Occipital lobe (tissue), 2 donors: ENCODE data around the gene RUNX2. TPM values are rescaled to one million over a fixed set of nuclear protein-coding genes. Genes with fewer than 3 reads are reported as not detected.

Source experiments
- DNase-seq: peaks from one replicate; lab custom pipeline; 2025; lab: John Stamatoyannopoulos, UW
- total RNA-seq: library from RNA; depleted of rRNA; stranded (reverse); fragments of >200 nt; gene quantifications from one replicate; pipeline ENCODE4 v1.2.3, GENCODE V29; 2014

The RUNX2 gene
- total RNA-seq, 1 donor from 2014 or later: 0.16 TPM

DNA sequence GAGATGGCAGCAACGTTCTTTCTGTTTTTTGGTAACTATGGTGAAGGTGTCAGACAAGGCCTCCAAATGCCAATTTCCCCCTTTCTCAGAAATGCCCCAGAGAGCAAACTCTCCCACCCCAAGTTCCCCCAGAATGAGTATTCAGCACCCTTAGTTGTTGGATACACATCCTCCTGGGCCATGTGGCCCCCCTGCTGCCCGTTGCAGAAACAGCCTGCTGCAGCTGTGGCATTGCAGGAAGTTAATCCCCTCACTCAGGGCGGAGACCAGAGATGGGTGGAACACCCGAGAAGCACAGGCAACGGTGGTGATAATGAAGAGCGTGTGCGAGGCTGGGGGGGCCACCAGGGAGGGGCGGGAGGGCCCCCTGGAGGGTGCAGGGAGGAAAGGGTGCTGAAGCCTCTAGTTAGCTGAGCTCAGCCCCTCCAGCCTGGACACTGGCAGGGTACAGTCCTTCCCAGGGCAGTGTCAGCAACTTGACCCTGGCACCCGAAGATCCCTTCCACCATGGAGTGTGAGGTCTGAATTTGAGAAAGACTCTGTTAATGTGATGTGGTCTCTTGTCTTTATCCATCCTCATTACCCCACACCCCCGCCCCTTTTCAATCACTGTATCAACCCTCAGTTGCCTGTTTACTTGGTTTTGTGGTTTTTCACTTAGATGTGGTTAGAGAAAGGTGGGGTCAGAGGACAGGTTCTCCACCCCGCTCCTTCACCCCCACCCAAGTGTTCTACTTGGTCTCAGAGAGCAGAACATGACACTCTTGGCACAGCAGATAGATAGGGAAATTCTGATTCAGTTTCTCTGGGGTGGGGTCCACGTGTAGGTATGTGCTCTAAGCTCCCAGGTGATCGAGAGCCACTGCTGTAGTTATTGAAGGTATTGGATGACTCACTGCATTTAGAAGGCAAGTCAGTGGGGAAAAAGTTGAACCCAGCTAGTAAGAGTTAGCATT is 258.4 kb downstream of the RUNX2 start:
- DNase-seq: no peak

GRCh38 chr6:45587229-45588060 is 259.3 kb downstream of the RUNX2 start:
- DNase-seq: no peak

- DNase-seq: no peak
Observed at GRCh38 chr6:45589367-45589766, 261.2 kb downstream of the RUNX2 start.

GRCh38 chr6:45590226-45590625 is 262.1 kb downstream of the RUNX2 start:
- DNase-seq: no peak

- DNase-seq: no peak
Observed at GRCh38 chr6:45590696-45591184, 262.6 kb downstream of the RUNX2 start.

DNA sequence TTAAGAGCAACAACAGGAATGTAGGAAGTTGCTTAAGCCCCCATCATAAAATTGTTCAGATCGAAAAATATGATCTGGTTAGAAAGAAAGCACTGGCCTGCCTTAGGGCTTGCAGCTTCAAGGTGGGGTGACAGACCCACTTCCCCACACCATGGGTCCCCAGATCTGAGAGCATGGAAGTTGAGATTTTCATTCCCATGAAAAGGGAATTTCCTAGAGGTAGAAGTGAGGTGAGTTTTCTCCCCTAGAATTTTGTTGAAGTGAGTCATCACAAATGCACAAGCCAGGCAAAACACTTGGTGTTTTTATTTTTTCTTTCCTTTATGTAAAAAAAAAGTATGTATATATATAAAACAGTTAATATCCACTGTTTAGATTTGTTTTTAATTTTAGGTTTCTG is 263.2 kb downstream of the RUNX2 start:
- no peak for DNase-seq

DNA sequence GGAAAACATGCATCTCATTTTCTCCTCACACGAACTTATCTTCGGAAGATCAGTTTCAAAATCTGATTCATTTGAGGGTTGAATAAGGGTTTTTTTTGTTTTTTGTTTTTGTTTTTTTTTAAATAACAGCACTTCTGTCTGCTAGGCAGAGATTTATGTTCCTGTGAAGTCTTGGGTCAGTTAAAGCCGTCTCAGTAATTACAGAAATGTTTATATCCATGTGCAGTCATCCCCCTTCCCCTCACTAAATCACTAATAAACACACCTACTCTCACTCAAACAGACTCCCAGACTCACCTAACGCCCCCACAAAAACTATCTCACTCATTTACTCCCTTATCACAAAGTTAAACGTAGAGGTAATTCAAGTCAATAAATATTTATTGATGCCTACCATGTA is 263.8 kb downstream of the RUNX2 start:
- no peak for DNase-seq

DNA sequence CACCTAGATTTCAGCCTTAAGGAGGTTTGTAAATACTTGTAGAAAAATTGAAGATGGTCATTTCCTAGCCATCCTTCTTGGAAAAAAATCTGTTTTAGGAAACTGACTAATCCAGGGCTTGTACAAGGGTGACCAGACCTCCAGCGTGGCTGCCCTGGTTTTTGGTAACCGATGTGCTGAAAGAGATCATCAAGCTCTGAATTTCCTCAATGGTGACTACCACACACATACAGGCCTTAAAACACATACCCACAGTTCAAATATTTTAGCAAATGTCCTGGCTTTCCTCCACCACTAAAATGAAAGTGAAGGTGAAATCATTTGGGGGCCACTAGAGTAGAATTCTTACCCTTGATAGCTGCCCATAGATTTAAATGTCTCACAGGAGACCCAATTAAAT is 264.9 kb downstream of the RUNX2 start:
- no peak for DNase-seq

- DNase-seq: no peak
Observed at GRCh38 chr6:45595010-45595851, 267.1 kb downstream of the RUNX2 start.

GRCh38 chr6:45597424-45597823 is 269.3 kb downstream of the RUNX2 start:
- no peak for DNase-seq

- DNase-seq: no peak
Observed at GRCh38 chr6:45599053-45599452, 270.9 kb downstream of the RUNX2 start.

DNA sequence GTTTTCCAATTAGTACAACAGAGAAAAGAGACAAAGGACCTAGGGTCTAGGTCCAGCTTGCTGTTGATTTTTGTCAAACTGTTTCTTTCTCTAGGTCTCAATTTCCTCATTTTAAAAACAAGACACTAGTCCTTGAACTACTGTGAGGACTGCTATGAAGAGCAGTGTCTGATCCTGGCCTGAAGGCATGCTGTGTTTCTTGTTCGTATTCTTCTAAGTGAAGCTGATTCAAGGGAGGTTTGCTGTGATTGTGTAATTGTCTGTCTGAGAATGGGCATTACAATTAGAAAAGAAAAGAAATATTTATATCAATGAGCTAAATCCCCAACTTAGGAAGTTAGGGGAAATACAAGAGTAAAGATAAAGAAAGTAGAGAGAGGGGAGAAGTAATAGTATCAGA is 277.8 kb downstream of the RUNX2 start:
- no peak for DNase-seq

DNA sequence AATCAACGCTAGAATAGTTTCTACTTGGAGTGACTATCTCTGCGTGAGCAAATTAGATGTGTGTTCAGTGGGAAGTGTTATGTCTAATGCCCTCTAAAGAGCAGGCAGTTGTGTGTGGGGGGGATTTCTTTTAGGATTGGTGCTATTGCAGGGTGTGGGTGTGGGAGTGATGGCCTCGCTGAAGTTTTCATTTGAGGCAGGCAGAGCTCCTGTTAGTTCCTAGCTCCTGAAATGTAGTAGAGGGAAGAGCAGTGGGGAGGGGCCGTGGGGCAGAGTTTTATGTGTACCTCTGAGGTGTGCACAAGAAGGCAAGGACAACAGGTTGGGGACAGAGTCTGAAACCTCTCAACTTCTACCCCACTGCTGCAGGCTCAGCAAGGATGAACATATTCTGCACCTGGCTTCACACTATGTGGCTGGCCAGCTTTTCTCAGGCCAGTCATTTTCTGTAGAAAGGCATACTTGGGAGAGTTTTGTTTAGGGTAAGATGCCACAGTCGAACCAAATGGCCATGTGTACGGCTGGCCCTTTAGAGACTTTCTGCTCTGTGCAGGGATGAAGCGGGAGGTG is 278.8 kb downstream of the RUNX2 start:
- DNase-seq: no peak

- DNase-seq: no peak
Observed at GRCh38 chr6:45607798-45608197, 279.7 kb downstream of the RUNX2 start.

DNA sequence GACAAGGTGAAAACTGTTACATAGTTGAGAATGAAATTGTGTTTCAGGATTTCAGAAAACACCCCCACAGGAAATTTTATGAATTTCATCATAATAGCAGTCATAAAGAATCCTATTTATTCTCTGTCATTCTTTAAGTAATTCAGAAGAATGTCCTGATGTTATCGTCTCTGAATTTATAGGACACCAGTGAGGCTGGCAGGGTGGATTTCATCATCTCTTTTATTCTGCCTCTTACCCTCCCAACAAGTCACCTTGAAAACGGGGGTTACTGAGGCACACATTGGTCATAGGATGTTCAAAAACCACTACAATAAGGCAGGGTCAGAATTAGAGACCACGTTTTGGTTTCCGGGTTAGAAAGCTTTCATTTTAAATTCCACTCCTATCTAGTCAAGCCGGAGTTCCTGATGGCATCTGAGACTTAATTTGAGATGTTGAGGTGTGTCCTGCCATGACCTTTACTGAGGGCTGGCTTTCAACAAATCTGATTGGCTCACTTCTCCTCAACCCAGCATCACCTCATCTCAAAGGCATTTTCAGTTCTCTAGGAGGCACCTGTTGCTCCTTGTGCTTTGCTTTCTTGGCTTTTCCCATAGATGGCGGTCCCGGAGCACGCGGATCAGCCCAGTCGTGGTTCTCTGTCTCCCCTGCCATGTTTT is 280.3 kb downstream of the RUNX2 start:
- DNase-seq: no peak

GRCh38 chr6:45609141-45609638 is 281.1 kb downstream of the RUNX2 start:
- no peak for DNase-seq

GRCh38 chr6:45610374-45610773 is 282.2 kb downstream of the RUNX2 start:
- no peak for DNase-seq

DNA sequence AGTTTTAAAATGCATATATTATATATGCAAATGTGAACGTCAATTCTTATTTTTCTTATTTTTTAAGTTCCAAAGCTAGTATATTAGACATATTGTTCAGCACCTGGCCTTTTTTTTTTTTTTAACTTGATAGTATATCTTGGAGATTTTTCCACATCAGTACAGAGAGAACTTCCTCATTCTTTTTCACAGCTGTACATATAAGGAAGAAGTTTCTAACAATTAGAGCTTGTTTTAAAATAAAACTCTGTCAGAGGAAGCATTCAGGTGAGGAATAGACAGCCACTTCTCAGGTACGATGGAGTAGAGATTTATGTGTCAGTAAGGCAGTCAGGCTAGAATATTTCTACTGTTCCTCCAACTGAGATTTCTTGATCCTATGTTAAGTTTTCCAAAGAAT is 282.7 kb downstream of the RUNX2 start:
- no peak for DNase-seq

DNA sequence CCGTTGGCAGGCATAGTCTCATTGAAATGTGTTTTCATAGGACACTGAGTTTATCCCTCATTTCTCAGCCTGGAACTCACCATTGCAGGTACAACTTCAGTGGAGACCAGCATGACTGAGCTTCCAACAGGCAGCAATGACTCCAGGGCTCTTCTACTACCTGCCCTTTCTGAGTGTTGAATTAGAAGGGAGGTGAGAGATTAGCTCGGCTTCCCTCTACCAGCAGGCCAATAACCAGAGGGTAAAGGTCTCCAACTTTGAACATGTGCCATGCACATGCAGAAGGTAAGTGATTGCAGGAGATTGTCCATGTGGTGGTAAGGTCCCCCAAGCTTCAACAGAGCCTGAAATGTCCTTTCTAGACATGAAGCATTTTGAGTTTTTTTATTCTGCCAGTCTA is 283.4 kb downstream of the RUNX2 start:
- no peak for DNase-seq

DNA sequence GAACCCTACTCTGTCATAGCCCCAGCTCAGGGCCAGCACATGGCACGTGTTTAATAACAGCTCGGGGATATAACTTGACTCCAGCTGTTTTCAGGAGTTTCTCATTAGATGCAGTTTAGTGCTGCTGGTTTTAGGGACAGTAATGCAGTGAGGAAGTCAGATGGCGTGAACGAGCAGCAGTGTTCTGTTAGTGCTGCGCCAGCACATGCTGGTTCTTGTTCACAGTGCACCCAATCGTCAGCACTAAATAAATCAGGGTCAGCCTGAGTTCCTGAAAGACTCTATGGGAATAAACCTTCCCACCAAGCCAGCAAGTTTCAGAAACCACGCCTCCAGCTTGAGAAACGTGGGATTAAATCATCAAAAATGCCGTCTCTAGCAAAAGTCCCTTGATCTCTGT is 285.5 kb downstream of the RUNX2 start:
- no peak for DNase-seq
